ENCODE results near the gene ARHGAP24. TPM values are rescaled to one million over a fixed set of nuclear protein-coding genes. Genes with fewer than 3 reads are reported as not detected.
A peak's percentile ranks its signal among the peaks of the same experiment; 100 is the strongest.

ARHGAP24 gene
- total and polyA plus RNA-seq, 2 donors (not counting 1 experiment from before 2014, with no cell fraction given), result 48.4 to 141 TPM

GRCh38 chr4:85697854-85698253 lies 222.9 kb downstream of the ARHGAP24 start:
- Histone ChIP-seq H2AFZ (ENCODE audit: insufficient read depth, low read depth, low read length, poor library complexity, severe bottlenecking) (no peak overlapping the region), H4K20me1 (ENCODE audit: control insufficient read depth, insufficient read depth, low read length, poor library complexity, severe bottlenecking) (no peaks in the 10 kb centered on the region), H3K4me1 (ENCODE audit: control insufficient read depth in 2 of 2, insufficient read depth in 2 of 2, low read length in 2 of 2) (peaks cover 41 to 51% of the 10 kb centered on the region in 2 donors), H3K9me3 (ENCODE audit: control extremely low read depth in 1 of 3, control insufficient read depth in 2 of 3, insufficient read depth in 1 of 3, low read length in 2 of 3) (peaks cover 2 to 21% (median 4%) of the 10 kb centered on the region in 3 donors), H3K9ac (ENCODE audit: low read length) (no peak overlapping the region), H3K79me2 (ENCODE audit: control insufficient read depth, insufficient read depth, low read length) (peaks cover 50% of the 10 kb centered on the region), H3K36me3 (replicated peaks in 1 of 2; ENCODE audit: control extremely low read depth in 1 of 2, control insufficient read depth in 1 of 2, extremely low read depth in 1 of 2, insufficient read depth in 2 of 2, low read length in 1 of 2) (peaks cover 4% of the 10 kb centered on the region in 2 experiments), H3K4me3 (ENCODE audit: control extremely low read depth in 1 of 5, extremely low read depth in 1 of 5, insufficient read depth in 1 of 5, low read depth in 2 of 5, low read length in 4 of 5) (no peak overlapping the region), H3K4me2 (replicated peaks; ENCODE audit: low read depth, low read length, poor library complexity, severe bottlenecking) (no peak overlapping the region), H3K27ac (ENCODE audit: low read length in 2 of 2) (peak overlapping the region; percentile 14 to 85), H3K27me3 (replicated peaks in 1 of 4; ENCODE audit: control extremely low read depth in 1 of 4, control insufficient read depth in 3 of 4, insufficient read depth in 4 of 4, low read length in 3 of 4) (no peaks in the 10 kb centered on the region)
- intact Hi-C loops (cut with micrococcal nuclease), result no loop called here
- H3K4me1 Mint-ChIP-seq, result peaks cover 53% of the 10 kb centered on the region
- TF ChIP-seq EZH2 (IDR thresholded peaks at IDR 0.05; ENCODE audit: borderline replicate concordance, insufficient read depth, low read depth, low read length, poor library complexity, severe bottlenecking), result no peak
- TF ChIP-seq, protein P1, sequence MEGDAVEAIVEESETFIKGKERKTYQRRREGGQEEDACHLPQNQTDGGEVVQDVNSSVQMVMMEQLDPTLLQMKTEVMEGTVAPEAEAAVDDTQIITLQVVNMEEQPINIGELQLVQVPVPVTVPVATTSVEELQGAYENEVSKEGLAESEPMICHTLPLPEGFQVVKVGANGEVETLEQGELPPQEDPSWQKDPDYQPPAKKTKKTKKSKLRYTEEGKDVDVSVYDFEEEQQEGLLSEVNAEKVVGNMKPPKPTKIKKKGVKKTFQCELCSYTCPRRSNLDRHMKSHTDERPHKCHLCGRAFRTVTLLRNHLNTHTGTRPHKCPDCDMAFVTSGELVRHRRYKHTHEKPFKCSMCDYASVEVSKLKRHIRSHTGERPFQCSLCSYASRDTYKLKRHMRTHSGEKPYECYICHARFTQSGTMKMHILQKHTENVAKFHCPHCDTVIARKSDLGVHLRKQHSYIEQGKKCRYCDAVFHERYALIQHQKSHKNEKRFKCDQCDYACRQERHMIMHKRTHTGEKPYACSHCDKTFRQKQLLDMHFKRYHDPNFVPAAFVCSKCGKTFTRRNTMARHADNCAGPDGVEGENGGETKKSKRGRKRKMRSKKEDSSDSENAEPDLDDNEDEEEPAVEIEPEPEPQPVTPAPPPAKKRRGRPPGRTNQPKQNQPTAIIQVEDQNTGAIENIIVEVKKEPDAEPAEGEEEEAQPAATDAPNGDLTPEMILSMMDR (IDR thresholded peaks at IDR 0.05), result no peak
- DNase-seq, result no peak
- peak overlapping the region; percentile 80 for H3K27ac Mint-ChIP-seq
- ChIA-PET CTCF (interaction anchor here (1.0 kb wide), 1 partner anchor 50 kb away, joined by 4 read pairs; no protein-coding TSS in a partner anchor), POLR2A (no interaction called here)
- no peak for ATAC-seq (ENCODE audit: low read depth)
- H3K4me3 Mint-ChIP-seq, result no peak overlapping the region
- H3K9me3 Mint-ChIP-seq (ENCODE audit: insufficient read depth), result peaks cover 4% of the 10 kb centered on the region
- no peaks in the 10 kb centered on the region for H3K27me3 Mint-ChIP-seq

- POLR2A ChIA-PET, result interaction anchor here (0.7 kb wide), 1 partner anchor 46 kb away, joined by 7 read pairs; no protein-coding TSS in a partner anchor
- Histone ChIP-seq H3K79me2 (ENCODE audit: control insufficient read depth, insufficient read depth, low read length) (peaks cover 33% of the 10 kb centered on the region), H3K9me3 (ENCODE audit: control extremely low read depth in 1 of 3, control insufficient read depth in 2 of 3, insufficient read depth in 1 of 3, low read length in 2 of 3) (peaks cover 3 to 11% (median 4%) of the 10 kb centered on the region in 3 donors), H3K4me2 (replicated peaks; ENCODE audit: low read depth, low read length, poor library complexity, severe bottlenecking) (peak overlapping the region; percentile 48), H3K4me1 (ENCODE audit: control insufficient read depth in 2 of 2, insufficient read depth in 2 of 2, low read length in 2 of 2) (peaks cover 52 to 59% of the 10 kb centered on the region in 2 donors), H3K27me3 (replicated peaks in 1 of 4; ENCODE audit: control extremely low read depth in 1 of 4, control insufficient read depth in 3 of 4, insufficient read depth in 4 of 4, low read length in 3 of 4) (no peaks in the 10 kb centered on the region), H4K20me1 (ENCODE audit: control insufficient read depth, insufficient read depth, low read length, poor library complexity, severe bottlenecking) (no peaks in the 10 kb centered on the region), H3K9ac (ENCODE audit: low read length) (no peak overlapping the region), H3K4me3 (ENCODE audit: control extremely low read depth in 1 of 5, extremely low read depth in 1 of 5, insufficient read depth in 1 of 5, low read depth in 2 of 5, low read length in 4 of 5) (no peak overlapping the region), H3K27ac (ENCODE audit: low read length in 2 of 2) (peak overlapping the region; percentile 85 to 86), H2AFZ (ENCODE audit: insufficient read depth, low read depth, low read length, poor library complexity, severe bottlenecking) (peak overlapping the region; percentile 55), H3K36me3 (replicated peaks in 1 of 2; ENCODE audit: control extremely low read depth in 1 of 2, control insufficient read depth in 1 of 2, extremely low read depth in 1 of 2, insufficient read depth in 2 of 2, low read length in 1 of 2) (peaks cover 0 to 4% of the 10 kb centered on the region in 2 experiments)
- H3K4me1 Mint-ChIP-seq, result peaks cover 66% of the 10 kb centered on the region
- 0% methylated on average over 2 of the region's 3 CpGs for WGBS (ENCODE audit: insufficient coverage)
- CTCF ChIA-PET, result interaction anchor here (1.2 to 2.1 kb wide), 5 partner anchors 23 to 47 kb away, joined by 4 to 7 read pairs (median 4); no protein-coding TSS in a partner anchor
- DNase-seq, result peak; percentile 38
- peak overlapping the region; percentile 92 for H3K27ac Mint-ChIP-seq
- ATAC-seq (ENCODE audit: low read depth), result no peak
- intact Hi-C loops (cut with micrococcal nuclease), result loop anchor here (5.0 kb wide), 2 partner anchors 33 to 93 kb away; no protein-coding TSS in a partner anchor
- peaks cover 6% of the 10 kb centered on the region for H3K9me3 Mint-ChIP-seq (ENCODE audit: insufficient read depth)
- no peaks in the 10 kb centered on the region for H3K27me3 Mint-ChIP-seq
- TF ChIP-seq, protein P1 (IDR thresholded peaks at IDR 0.05), result no peak
- TF ChIP-seq EZH2 (IDR thresholded peaks at IDR 0.05; ENCODE audit: borderline replicate concordance, insufficient read depth, low read depth, low read length, poor library complexity, severe bottlenecking), result no peak
- peak overlapping the region; percentile 44 for H3K4me3 Mint-ChIP-seq
Measured at GRCh38 chr4:85700362-85700761, 225.4 kb downstream of the ARHGAP24 start.
